Neural progenitor cell (in vitro differentiated cells): ENCODE data around the gene TADA2A. TPM values are rescaled to one million over a fixed set of nuclear protein-coding genes. Genes with fewer than 3 reads are reported as not detected.
"Not testable (repeated sequence)": the region's sequence is repeated elsewhere in the genome, so short reads cannot be mapped to it uniquely, and the experiment has no call there.

Source experiments
- DNase-seq: peaks from one replicate; pipeline ENCODE4 v3.0.0-alpha.2; 2016; ENCODE audit warnings: low spot score
- H2AFZ ChIP-seq: fragments of 200-600 bp; sonication (generic); replicated peaks from 2 replicates; pipeline ENCODE4 v1.6.1; 2016; ENCODE audit warnings: antibody characterized with exemption
- H3F3A ChIP-seq: fragments of 200-600 bp; sonication (generic); 2 replicates; pipeline ENCODE4 v1.6.1; 2016; ENCODE audit warnings: antibody characterized with exemption, low read depth
- H3K27ac ChIP-seq: fragments of 200-600 bp; sonication (generic); 2 replicates; pipeline ENCODE4 v1.5.1; 2016; ENCODE audit warnings: mild to moderate bottlenecking
- H3K27me3 ChIP-seq: fragments of 200-600 bp; sonication (generic); 2 replicates; pipeline ENCODE4 v1.6.1; 2016; ENCODE audit warnings: mild to moderate bottlenecking, moderate library complexity
- H3K36me3 ChIP-seq: fragments of 200-600 bp; sonication (generic); 2 replicates; pipeline ENCODE4 v1.5.1; 2016
- H3K4me1 ChIP-seq: fragments of 200-600 bp; sonication (generic); 2 replicates; pipeline ENCODE4 v1.6.1; 2016; ENCODE audit warnings: mixed run types
- H3K4me2 ChIP-seq: fragments of 200-600 bp; sonication (generic); 2 replicates; pipeline ENCODE4 v1.6.1; 2016
- H3K4me3 ChIP-seq: fragments of 200-600 bp; sonication (generic); 2 replicates; pipeline ENCODE4 v1.5.1; 2016
- H3K79me2 ChIP-seq: fragments of 200-600 bp; sonication (generic); 2 replicates; pipeline ENCODE4 v1.6.1; 2016; ENCODE audit warnings: low read depth
- H3K9ac ChIP-seq: fragments of 200-600 bp; sonication (generic); 2 replicates; pipeline ENCODE4 v1.6.1; 2016
- H3K9me3 ChIP-seq: fragments of 200-600 bp; sonication (generic); 2 replicates; pipeline ENCODE4 v1.5.1; 2016; ENCODE audit warnings: low read depth
- H4K20me1 ChIP-seq: fragments of 200-600 bp; sonication (generic); 2 replicates; pipeline ENCODE4 v1.6.1; 2016; ENCODE audit warnings: low read depth
- H3K27ac Mint-ChIP-seq: 3 replicates; pipeline ENCODE4 v1.8.0; 2021; ENCODE audit warnings: mixed read lengths
- H3K27me3 Mint-ChIP-seq: 2 replicates; pipeline ENCODE4 v1.8.0; 2022; ENCODE audit warnings: low read depth, mild to moderate bottlenecking, inconsistent platforms, moderate library complexity, mixed read lengths; ENCODE audit not compliant: insufficient read depth
- H3K36me3 Mint-ChIP-seq: 3 replicates; pipeline ENCODE4 v1.8.0; 2021; ENCODE audit warnings: mixed read lengths
- H3K4me1 Mint-ChIP-seq: 3 replicates; pipeline ENCODE4 v1.8.0; 2021; ENCODE audit warnings: mixed read lengths
- H3K4me3 Mint-ChIP-seq: 3 replicates; pipeline ENCODE4 v1.8.0; 2021; ENCODE audit warnings: mild to moderate bottlenecking, moderate library complexity, mixed read lengths
- H3K9me3 Mint-ChIP-seq: 3 replicates; pipeline ENCODE4 v1.8.0; 2020; ENCODE audit warnings: mixed read lengths
- EZH2 ChIP-seq: fragments of 200-600 bp; sonication (generic); IDR thresholded peaks from 2 replicates; pipeline ENCODE4 v1.6.1; 2017; ENCODE audit warnings: antibody characterized with exemption, mild to moderate bottlenecking, moderate library complexity
- EZH2phosphoT487 ChIP-seq: fragments of 200-600 bp; sonication (generic); IDR thresholded peaks from 2 replicates; pipeline ENCODE4 v1.6.1; 2017; ENCODE audit warnings: antibody characterized with exemption
- total RNA-seq: library from RNA; depleted of rRNA; stranded (reverse); fragments of >200 nt; gene quantifications from 2 replicates; pipeline ENCODE4 v1.2.3, GENCODE V29; 2015; ENCODE audit warnings: low replicate concordance
- TF ChIP-seq, protein P1 (sequence below): fragments of 200-600 bp; sonication (generic); IDR thresholded peaks from 2 replicates; pipeline ENCODE4 v1.5.1; 2017; ENCODE audit warnings: antibody characterized with exemption, mild to moderate bottlenecking

Gene TADA2A
- total RNA-seq, 1 donor from 2014 or later = 30.7 TPM

DNA sequence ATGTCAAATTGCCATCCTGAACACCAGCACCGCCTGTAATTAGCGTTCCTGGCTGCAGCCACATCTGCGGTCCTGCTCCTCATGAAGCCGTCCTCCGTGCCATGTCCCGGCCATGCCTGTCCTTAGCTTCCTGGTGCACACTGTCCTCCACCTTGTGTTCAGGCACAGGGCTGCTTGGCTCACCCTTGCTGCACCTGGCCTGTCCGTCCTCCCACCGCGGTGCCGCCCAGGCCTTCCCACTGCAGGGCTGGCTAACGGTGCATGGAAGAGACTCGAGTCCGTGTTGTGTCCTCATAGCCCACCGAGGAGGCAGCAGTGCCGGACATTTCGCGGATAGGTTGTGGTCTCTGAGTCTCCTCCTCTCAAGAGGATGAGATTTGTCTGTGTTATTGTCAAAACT is 103.4 kb downstream of the TADA2A start:
- Histone ChIP-seq H3K4me2 (no peak overlapping the region), H4K20me1 (peaks cover 5% of the 10 kb centered on the region), H3F3A (peaks cover 13% of the 10 kb centered on the region), H3K9ac (no peak overlapping the region), H3K4me3 (no peak overlapping the region), H3K36me3 (no peaks in the 10 kb centered on the region), H3K27me3 (no peaks in the 10 kb centered on the region), H3K27ac (no peak overlapping the region), H3K9me3 (no peaks in the 10 kb centered on the region), H3K79me2 (peaks cover 12% of the 10 kb centered on the region), H3K4me1 (peaks cover 4% of the 10 kb centered on the region), H2AFZ (no peak overlapping the region)
- H3K4me3 Mint-ChIP-seq = no peak overlapping the region
- TF ChIP-seq, protein P1, sequence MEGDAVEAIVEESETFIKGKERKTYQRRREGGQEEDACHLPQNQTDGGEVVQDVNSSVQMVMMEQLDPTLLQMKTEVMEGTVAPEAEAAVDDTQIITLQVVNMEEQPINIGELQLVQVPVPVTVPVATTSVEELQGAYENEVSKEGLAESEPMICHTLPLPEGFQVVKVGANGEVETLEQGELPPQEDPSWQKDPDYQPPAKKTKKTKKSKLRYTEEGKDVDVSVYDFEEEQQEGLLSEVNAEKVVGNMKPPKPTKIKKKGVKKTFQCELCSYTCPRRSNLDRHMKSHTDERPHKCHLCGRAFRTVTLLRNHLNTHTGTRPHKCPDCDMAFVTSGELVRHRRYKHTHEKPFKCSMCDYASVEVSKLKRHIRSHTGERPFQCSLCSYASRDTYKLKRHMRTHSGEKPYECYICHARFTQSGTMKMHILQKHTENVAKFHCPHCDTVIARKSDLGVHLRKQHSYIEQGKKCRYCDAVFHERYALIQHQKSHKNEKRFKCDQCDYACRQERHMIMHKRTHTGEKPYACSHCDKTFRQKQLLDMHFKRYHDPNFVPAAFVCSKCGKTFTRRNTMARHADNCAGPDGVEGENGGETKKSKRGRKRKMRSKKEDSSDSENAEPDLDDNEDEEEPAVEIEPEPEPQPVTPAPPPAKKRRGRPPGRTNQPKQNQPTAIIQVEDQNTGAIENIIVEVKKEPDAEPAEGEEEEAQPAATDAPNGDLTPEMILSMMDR = no peak
- no peak for TF ChIP-seq EZH2phosphoT487
- no peak for TF ChIP-seq EZH2
- peaks cover 14% of the 10 kb centered on the region for H3K36me3 Mint-ChIP-seq
- H3K9me3 Mint-ChIP-seq = no peaks in the 10 kb centered on the region
- no peaks in the 10 kb centered on the region for H3K27me3 Mint-ChIP-seq
- no peak overlapping the region for H3K27ac Mint-ChIP-seq
- no peak for DNase-seq
- peaks cover 14% of the 10 kb centered on the region for H3K4me1 Mint-ChIP-seq

DNA sequence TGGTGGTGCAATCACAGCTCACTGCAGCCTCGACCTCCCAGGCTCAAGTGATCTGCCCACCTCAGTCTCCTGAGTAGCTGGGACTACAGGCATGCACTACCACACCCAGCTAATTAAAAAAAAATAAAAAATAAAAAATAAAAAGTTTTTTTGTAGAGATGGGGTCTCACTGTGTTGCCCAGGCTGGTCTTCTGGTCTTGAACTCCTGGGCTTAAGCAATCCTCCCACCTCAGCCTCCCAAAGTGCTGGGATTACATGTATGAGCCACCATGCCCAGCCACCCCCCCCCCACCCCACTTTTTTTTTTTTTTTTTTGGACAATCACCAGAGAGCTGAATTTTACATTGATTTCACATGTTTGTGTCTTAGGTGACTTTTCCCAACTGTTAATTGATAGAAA is 105.0 kb downstream of the TADA2A start:
- H3K4me3 Mint-ChIP-seq = not testable (repeated sequence)

DNA sequence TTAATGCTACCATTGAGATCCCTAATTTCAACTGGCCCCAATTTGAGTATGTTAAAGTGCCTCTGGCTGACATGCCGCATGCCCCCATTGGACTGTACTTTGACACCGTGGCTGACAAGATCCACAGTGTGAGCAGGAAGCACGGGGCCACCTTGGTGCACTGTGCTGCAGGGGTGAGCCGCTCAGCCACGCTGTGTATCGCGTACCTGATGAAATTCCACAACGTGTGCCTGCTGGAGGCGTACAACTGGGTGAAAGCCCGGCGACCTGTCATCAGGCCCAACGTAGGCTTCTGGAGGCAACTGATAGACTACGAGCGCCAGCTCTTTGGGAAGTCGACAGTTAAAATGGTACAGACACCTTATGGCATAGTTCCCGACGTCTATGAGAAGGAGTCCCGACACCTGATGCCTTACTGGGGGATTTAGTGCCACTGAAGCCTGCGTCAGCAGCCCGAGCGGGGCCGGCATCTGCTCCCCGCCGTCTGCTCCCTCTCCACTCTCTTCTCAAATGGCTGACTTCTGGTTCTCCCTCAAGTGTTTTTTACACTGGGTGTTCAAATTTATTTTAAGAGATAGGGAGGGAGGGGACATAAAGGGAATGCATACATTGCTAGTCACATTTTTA is 105.9 kb downstream of the TADA2A start:
- Mint-ChIP-seq H3K4me1 (peaks cover 21% of the 10 kb centered on the region), H3K36me3 (peaks cover 14% of the 10 kb centered on the region), H3K9me3 (no peaks in the 10 kb centered on the region), H3K4me3 (no peak overlapping the region), H3K27ac (no peak overlapping the region), H3K27me3 (no peaks in the 10 kb centered on the region)
- no peak overlapping the region for H3K4me3 ChIP-seq
- H3K79me2 ChIP-seq = peaks cover 5% of the 10 kb centered on the region
- H2AFZ ChIP-seq = no peak overlapping the region
- H3K4me2 ChIP-seq = no peak overlapping the region
- DNase-seq = no peak
- H3F3A ChIP-seq = peaks cover 6% of the 10 kb centered on the region
- H3K9me3 ChIP-seq = no peaks in the 10 kb centered on the region
- no peaks in the 10 kb centered on the region for H3K36me3 ChIP-seq
- H3K4me1 ChIP-seq = no peaks in the 10 kb centered on the region
- no peak overlapping the region for H3K9ac ChIP-seq
- H3K27ac ChIP-seq = no peak overlapping the region
- no peaks in the 10 kb centered on the region for H4K20me1 ChIP-seq
- H3K27me3 ChIP-seq = no peaks in the 10 kb centered on the region
- no peak for TF ChIP-seq EZH2
- no peak for TF ChIP-seq EZH2phosphoT487
- TF ChIP-seq, protein P1 = no peak

More for the DNA sequence above, 105.0 kb downstream of the TADA2A start:
- H3K4me3 ChIP-seq, H4K20me1 ChIP-seq, H3K27me3 ChIP-seq, H2AFZ ChIP-seq, H3K27ac ChIP-seq, H3K27me3 Mint-ChIP-seq, H3K4me2 ChIP-seq, H3F3A ChIP-seq, H3K9me3 Mint-ChIP-seq, H3K4me1 ChIP-seq, H3K36me3 ChIP-seq, H3K27ac Mint-ChIP-seq, DNase-seq, H3K9ac ChIP-seq, H3K9me3 ChIP-seq: not testable (repeated sequence)
- H3K79me2 ChIP-seq = peaks cover 12% of the 10 kb centered on the region
- Mint-ChIP-seq H3K4me1 (peaks cover 18% of the 10 kb centered on the region), H3K36me3 (peaks cover 14% of the 10 kb centered on the region)

DNA sequence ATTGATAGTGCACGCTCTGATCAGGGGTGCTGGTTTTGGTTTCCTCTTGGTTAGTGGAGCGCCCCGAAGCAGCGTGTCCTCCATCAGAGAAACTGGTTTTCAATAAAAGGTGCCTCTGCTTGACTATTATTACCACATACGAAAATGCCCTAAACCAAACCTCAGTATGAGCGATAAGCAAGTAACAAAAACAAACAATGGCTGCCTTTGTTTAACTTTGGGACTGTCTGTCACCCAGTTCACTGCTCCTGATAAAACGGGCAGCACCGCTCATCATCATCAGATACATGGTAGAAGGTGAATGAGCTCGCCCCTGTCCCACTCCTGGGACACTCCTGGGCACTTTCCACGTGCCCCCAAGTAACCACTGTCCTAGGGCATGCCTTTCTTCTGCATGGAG is 107.0 kb downstream of the TADA2A start:
- Mint-ChIP-seq H3K4me3 (no peak overlapping the region), H3K27me3 (peaks cover 4% of the 10 kb centered on the region), H3K4me1 (peaks cover 27% of the 10 kb centered on the region), H3K9me3 (no peaks in the 10 kb centered on the region), H3K36me3 (peaks cover 19% of the 10 kb centered on the region), H3K27ac (no peak overlapping the region)
- Histone ChIP-seq H3K4me1 (no peaks in the 10 kb centered on the region), H4K20me1 (no peaks in the 10 kb centered on the region), H3K79me2 (no peaks in the 10 kb centered on the region), H3K36me3 (no peaks in the 10 kb centered on the region), H3K9ac (no peak overlapping the region), H3K4me2 (no peak overlapping the region), H3K27ac (no peak overlapping the region), H3F3A (peaks cover 6% of the 10 kb centered on the region), H3K27me3 (no peaks in the 10 kb centered on the region), H2AFZ (no peak overlapping the region), H3K4me3 (no peak overlapping the region), H3K9me3 (no peaks in the 10 kb centered on the region)
- DNase-seq = no peak
- TF ChIP-seq, protein P1 = no peak
- no peak for TF ChIP-seq EZH2phosphoT487
